Adrenal gland (tissue), 12 donors: ENCODE measurements around the gene MAST4. TPM values are rescaled to one million over a fixed set of nuclear protein-coding genes. Genes with fewer than 3 reads are reported as not detected.
A peak's percentile ranks its signal among the peaks of the same experiment; 100 is the strongest.

Source experiments
- DNase-seq, 7 donors: peaks; one replicate each; pipeline ENCODE4 v3.0.0-alpha.2; 2019 to 2020
- H3K27ac ChIP-seq, 5 donors: fragments of 200-600 bp; sonication (generic) in 4 of 5; 1 replicate in 3 of 5; 2 replicates in 2 of 5; pipeline versions ENCODE4 v1.5.1 to v1.8.0; 2016 to 2020; ENCODE audit warnings: mild to moderate bottlenecking in 1 of 5
- H3K27me3 ChIP-seq: fragments of 200-600 bp; 2 replicates; pipeline ENCODE4 v1.8.0; 2021
- H3K36me3 ChIP-seq, 2 donors: fragments of 200-600 bp; replicated peaks in 1 of 2; 1 replicate in 1 of 2; 2 replicates in 1 of 2; pipeline versions ENCODE4 v1.5.1 to v1.8.0; 2018 to 2022
- H3K4me1 ChIP-seq, 2 donors: fragments of 200-600 bp; replicated peaks in 1 of 2; 1 replicate in 1 of 2; 2 replicates in 1 of 2; pipeline versions ENCODE4 v1.5.1 to v1.8.0; 2018 to 2021
- H3K4me3 ChIP-seq, 4 donors: fragments of 200-600 bp; sonication (generic) in 3 of 4; one replicate each; pipeline ENCODE4 v1.5.1; 2016 to 2018
- H3K9me3 ChIP-seq, 3 donors: fragments of 200-600 bp; sonication (generic) in 1 of 3; replicated peaks in 1 of 3; 1 replicate in 2 of 3; 2 replicates in 1 of 3; pipeline versions ENCODE4 v1.5.1 to v1.8.0; 2016 to 2021
- CTCF ChIP-seq, 6 experiments: fragments of 450-650 bp in 4 of 6; fragments of 200-600 bp in 2 of 6; sonication (generic) in 1 of 6; IDR thresholded peaks; 1 replicate in 5 of 6; 2 replicates in 1 of 6; pipeline versions ENCODE4 v1.5.1 to v1.8.0; 2016 to 2021; ENCODE audit warnings: antibody characterized with exemption in 6 of 6, mild to moderate bottlenecking in 2 of 6, moderate library complexity in 1 of 6
- POLR2A ChIP-seq, 2 donors: fragments of 450-650 bp; IDR thresholded peaks; one replicate each; pipeline ENCODE4 v1.6.1; 2017; ENCODE audit warnings: antibody characterized with exemption in 2 of 2, mild to moderate bottlenecking in 2 of 2, moderate library complexity in 1 of 2
- WGBS, 4 donors: extraction: QIAGEN DNeasy Blood & Tissue Kit in 2 of 4; methylation state at CpG; one replicate each; pipeline versions ENCODE4 v1.1.5 to v1.1.7; 2013 to 2017; 5-methylcytosine and 5-hydroxymethylcytosine counted together
- intact Hi-C, 2 donors: fragments of 100-400 bp; cut with DNase I; formaldehyde crosslinking; loops; one replicate each; pipeline versions ENCODE4 v1.14.1 to v1.15.0; 2022 to 2023
- polyA plus RNA-seq, 3 donors: library from polyadenylated mRNA; stranded (reverse); fragments of 200-250 nt in 2 of 3; fragments of 350-450 nt in 1 of 3; fragmentation: Illumina TruSeq in 1 of 3; extraction: RNeasy Lipid Tissue Mini Kit (QIAGEN cat#74804) in 1 of 3; gene quantifications; one replicate each; pipeline ENCODE4 v1.2.3, GENCODE V29; 2013 to 2014
- total RNA-seq, 9 donors: library from RNA; depleted of rRNA in 4 of 9; stranded (reverse); fragments of >200 nt in 4 of 9; fragments of 120-200 nt in 1 of 9; fragmentation: NEBNext Ultra II Directional in 1 of 9; extraction: Animal tissue kit (Norgen Biotek cat#: 25700) in 1 of 9; gene quantifications; one replicate each; pipeline versions ENCODE4 v1.1.0 to v1.2.4, GENCODE V29; 2013 to 2023
- donor health status: healthy with polysubstance abuse.
- donor health status: Bipolar disorder and iron deficiency.
- donor health status: DM: yes; HTN: yes; CAD: no.
- donor health status: DM: no; HTN: no; CAD: no.
- donor health status: DM: no; HTN: no; CAD: no.
- donor health status: DM: yes; HTN: yes; CAD: no.

MAST4 gene
- total and polyA plus RNA-seq, 12 donors = 12.3 to 95.0 (median 42.8) TPM

- intact Hi-C loops = loop anchor here (5.0 to 10.0 kb wide), 5 partner anchors 53 to 393 kb away; no protein-coding TSS in a partner anchor
- Histone ChIP-seq H3K27me3 (no peaks in the 10 kb centered on the region), H3K4me3 (no peak overlapping the region), H3K4me1 (no peaks in the 10 kb centered on the region), H3K27ac (no peak overlapping the region), H3K36me3 (no peaks in the 10 kb centered on the region), H3K9me3 (no peaks in the 10 kb centered on the region)
- no peak for TF ChIP-seq POLR2A (IDR thresholded peaks at IDR 0.05)
- no peak for TF ChIP-seq CTCF (IDR thresholded peaks at IDR 0.05)
- WGBS, 4 donors = 85 to 95% (median 91%) methylated on average over 8 of the region's 8 CpGs
- no peak for DNase-seq
Measured at GRCh38 chr5:66812291-66812690, 216.1 kb downstream of the MAST4 start.

DNA sequence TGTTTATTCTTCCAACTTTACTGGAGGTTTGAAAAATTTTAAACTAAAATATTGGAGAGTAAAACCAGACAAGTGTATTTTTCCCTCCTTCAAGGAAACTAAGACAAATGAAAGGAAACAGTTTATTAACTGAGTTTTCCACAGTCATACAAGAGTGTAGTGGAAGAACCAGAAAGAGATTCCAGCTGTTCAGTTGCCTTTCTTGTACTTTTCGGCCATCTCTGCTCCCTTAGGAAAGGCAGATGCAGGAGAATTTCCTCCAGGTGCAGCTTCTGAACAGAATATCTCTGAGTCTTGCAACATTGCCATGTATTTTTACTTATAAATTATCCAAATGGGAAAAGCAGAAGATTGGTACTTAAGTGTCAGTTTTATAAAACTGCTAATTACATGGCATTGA is 217.1 kb downstream of the MAST4 start:
- intact Hi-C loops = loop anchor here (5.0 to 10.0 kb wide), 5 partner anchors 51 to 391 kb away; no protein-coding TSS in a partner anchor
- Histone ChIP-seq H3K4me3 (no peak overlapping the region), H3K36me3 (no peaks in the 10 kb centered on the region), H3K4me1 (no peaks in the 10 kb centered on the region), H3K27ac (no peak overlapping the region), H3K9me3 (no peaks in the 10 kb centered on the region), H3K27me3 (no peaks in the 10 kb centered on the region)
- no peak for DNase-seq
- TF ChIP-seq CTCF (IDR thresholded peaks at IDR 0.05) = no peak
- no peak for TF ChIP-seq POLR2A (IDR thresholded peaks at IDR 0.05)
- whole genome bisulfite sequencing, 4 donors = 86 to 93% (median 91%) methylated on average over 1 of the region's 1 CpG

GRCh38 chr5:66814146-66814991 is 218.2 kb downstream of the MAST4 start:
- H3K4me1 ChIP-seq = no peaks in the 10 kb centered on the region
- no peaks in the 10 kb centered on the region for H3K36me3 ChIP-seq
- H3K27me3 ChIP-seq = no peaks in the 10 kb centered on the region
- WGBS, 4 donors = 36 to 43% (median 38%) methylated on average over 6 of the region's 6 CpGs
- no peaks in the 10 kb centered on the region for H3K9me3 ChIP-seq
- no peak overlapping the region for H3K27ac ChIP-seq
- intact Hi-C loops = loop anchor here (5.0 to 10.0 kb wide), 5 partner anchors 50 to 390 kb away; no protein-coding TSS in a partner anchor
- TF ChIP-seq CTCF (IDR thresholded peaks at IDR 0.05) (peak; percentile 57 to 71 (median 64)), POLR2A (IDR thresholded peaks at IDR 0.05) (no peak)
- H3K4me3 ChIP-seq = no peak overlapping the region
- DNase-seq = peak; percentile 31 to 60 (median 35)

DNA sequence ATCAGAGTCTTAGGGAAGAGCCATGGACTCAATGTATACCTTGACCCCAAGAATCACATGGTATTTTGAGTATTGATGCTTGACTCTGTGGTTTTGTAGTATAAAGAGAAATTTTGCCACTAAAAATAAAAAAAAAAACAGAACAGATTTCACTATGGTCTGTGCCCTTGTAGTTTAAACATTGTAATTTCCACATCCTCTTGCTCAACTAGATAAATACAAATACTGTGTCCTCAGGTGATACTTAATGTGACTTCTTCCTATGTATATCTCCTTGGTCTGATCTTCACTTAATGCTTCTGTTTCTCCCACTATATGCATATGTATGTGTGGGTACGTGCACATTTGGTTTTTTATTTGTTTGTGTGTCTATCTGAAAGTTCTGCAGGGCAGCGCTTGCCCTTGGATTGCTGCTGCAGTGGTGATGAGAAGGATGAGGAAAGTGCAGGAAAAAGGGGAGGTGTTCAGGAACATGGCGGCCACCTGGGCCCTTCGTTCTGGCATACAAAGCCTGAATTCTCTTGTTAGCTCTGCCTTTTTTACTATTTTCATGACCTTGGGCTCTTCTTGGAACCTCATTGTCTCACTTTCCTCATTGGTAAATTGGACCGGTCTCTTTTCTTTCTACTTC is 222.2 kb downstream of the MAST4 start:
- WGBS, 4 donors = 92 to 97% (median 95%) methylated on average over 5 of the region's 5 CpGs
- Histone ChIP-seq H3K27me3 (no peaks in the 10 kb centered on the region), H3K9me3 (no peaks in the 10 kb centered on the region), H3K27ac (no peak overlapping the region), H3K36me3 (no peaks in the 10 kb centered on the region), H3K4me3 (no peak overlapping the region), H3K4me1 (no peaks in the 10 kb centered on the region)
- intact Hi-C loops = loop anchor here (10.0 kb wide), 4 partner anchors 46 to 386 kb away; no protein-coding TSS in a partner anchor
- no peak for TF ChIP-seq CTCF (IDR thresholded peaks at IDR 0.05)
- TF ChIP-seq POLR2A (IDR thresholded peaks at IDR 0.05) = no peak
- DNase-seq = no peak
